Measurements from ENCODE around the gene C1orf122. TPM values are rescaled to one million over a fixed set of nuclear protein-coding genes. Genes with fewer than 3 reads are reported as not detected.
A peak's percentile ranks its signal among the peaks of the same experiment; 100 is the strongest.

Gene C1orf122
- total and polyA plus RNA-seq, 2 of the 13 experiments (the other 11 are each of a cell fraction or from before 2014, with no cell fraction given): 18.7 to 40.6 TPM

GRCh38 chr1:37802439-37802838 is 5.2 kb upstream of the C1orf122 start (continued):
- TF ChIP-seq ZNF512B (CRISPR knock-in tag; IDR thresholded peaks at IDR 0.05; ENCODE audit: borderline replicate concordance): no peak
- no peak for TF ChIP-seq ZKSCAN1 (IDR thresholded peaks at IDR 0.05; ENCODE audit: low read length)
- TF ChIP-seq DBP (CRISPR knock-in tag; IDR thresholded peaks at IDR 0.05; ENCODE audit: not compliant biosample characterization): no peak

- ChIA-PET CTCF (ENCODE audit: low intra/inter-chr PET ratio, low total read pairs) (no interaction called here), POLR2A (interaction anchor here (1.6 to 2.9 kb wide), 3 partner anchors 13 to 117 kb away, joined by 4 to 19 read pairs (median 17); partner anchors contain the start of gene MTF1)
- in situ Hi-C loops (cut with HindIII; ENCODE audit: extremely low pct_ligation_motif_present, low pct_unique_long_range_greater_than_20kb) (no loop called here), intact Hi-C loops (cut with micrococcal nuclease; ENCODE audit: unreplicated experiment) (loop anchor here (1.0 kb wide), 2 partner anchors 52 to 115 kb away; partner anchors contain the start of genes CDCA8 and MTF1)
- Histone ChIP-seq H2AFZ (ENCODE audit: low read length) (no peak overlapping the region), H3K9ac (ENCODE audit: insufficient read depth, low read depth, low read length) (peak overlapping the region; percentile 78), H3K27ac (ENCODE audit: extremely low read length, insufficient read depth, low read length) (peak overlapping the region; percentile 75), H3K27me3 (ENCODE audit: control insufficient read depth in 1 of 2, insufficient read depth in 2 of 2, low read length in 2 of 2) (no peaks in the 10 kb centered on the region; a peak in 1 of 5 replicates), H3K4me1 (ENCODE audit: insufficient read depth, low read length) (peaks cover 42% of the 10 kb centered on the region), H3K4me3 (replicated peaks in 1 of 3; ENCODE audit: insufficient read depth in 1 of 3, low read depth in 2 of 3, low read length in 3 of 3) (peak overlapping the region; percentile 72 to 85 (median 75)), H3K36me3 (replicated peaks in 1 of 2; ENCODE audit: control insufficient read depth in 1 of 2, insufficient read depth in 2 of 2, low read length in 2 of 2) (peaks cover 11 to 45% of the 10 kb centered on the region in 2 experiments), H3K79me2 (ENCODE audit: insufficient read depth, low read length) (peaks cover 17% of the 10 kb centered on the region), H3K9me3 (ENCODE audit: low read length) (no peaks in the 10 kb centered on the region), H4K20me1 (ENCODE audit: insufficient read depth, low read length) (peaks cover 5% of the 10 kb centered on the region; the same call in 1 of the 2 replicates), H3K4me2 (ENCODE audit: low read depth, low read length) (peak overlapping the region; percentile 95)
- FAIRE-seq (no peak), DNase-seq (ENCODE audit: low spot score) (no peak), ATAC-seq (no peak)
- WGBS (ENCODE audit: low lambda C conversion rate): 4% methylated on average over 5 of the region's 9 CpGs
- no TSS peak for BruUV-seq (replicated peaks)
- no peak for TF ChIP-seq ZZZ3 (CRISPR knock-in tag; IDR thresholded peaks at IDR 0.05; ENCODE audit: borderline replicate concordance)
- TF ChIP-seq ARID3A (IDR thresholded peaks at IDR 0.05; ENCODE audit: low read depth, low read length): no peak
- TF ChIP-seq ZBTB21 (CRISPR knock-in tag; IDR thresholded peaks at IDR 0.05): no peak
- TF ChIP-seq ZNF552 (CRISPR knock-in tag; IDR thresholded peaks at IDR 0.05; ENCODE audit: borderline replicate concordance): no peak
- no peak for TF ChIP-seq THYN1 (CRISPR knock-in tag; IDR thresholded peaks at IDR 0.05; ENCODE audit: borderline replicate concordance, low read depth)
- no peak for TF ChIP-seq GRHL1 (CRISPR knock-in tag; conservative IDR thresholded peaks at IDR 0.05)
- TF ChIP-seq ZNF570 (CRISPR knock-in tag; IDR thresholded peaks at IDR 0.05; ENCODE audit: borderline replicate concordance): no peak
- TF ChIP-seq ZSCAN5A (CRISPR knock-in tag; IDR thresholded peaks at IDR 0.05; ENCODE audit: borderline replicate concordance): no peak
- no peak for TF ChIP-seq TSC22D2 (CRISPR knock-in tag; IDR thresholded peaks at IDR 0.05; ENCODE audit: borderline replicate concordance)
- TF ChIP-seq PITX1 (CRISPR knock-in tag; IDR thresholded peaks at IDR 0.05): no peak
- TF ChIP-seq KDM3A (CRISPR knock-in tag; IDR thresholded peaks at IDR 0.05; ENCODE audit: low read depth): 0 out of 2 replicates have a peak, but pooled peaks have one; percentile 7
These were observed 403 bp upstream of the C1orf122 start for GRCh38 chr1:37807220-37807554.
